ENCODE results near the gene NRG2.

Gene NRG2

DNA sequence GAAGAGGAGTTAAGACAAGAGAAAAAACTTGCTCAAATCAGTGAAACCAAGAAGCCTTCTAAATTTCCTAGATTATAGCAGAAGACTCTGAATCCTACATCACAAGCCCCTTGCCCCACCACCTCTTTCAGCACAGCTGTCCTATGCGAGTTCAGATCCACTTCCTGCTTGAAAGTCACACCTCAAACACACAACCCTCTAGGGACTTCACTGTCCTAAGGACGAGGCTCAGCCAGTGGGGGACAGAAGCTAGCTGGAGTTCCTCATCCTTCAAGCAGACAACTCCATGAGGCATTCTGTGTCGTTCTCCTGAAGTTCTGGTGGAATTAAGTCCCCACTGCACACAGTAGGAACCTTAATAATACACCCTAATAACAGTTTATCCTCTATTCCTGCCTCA is 44.3 kb downstream of the NRG2 start:
- in situ Hi-C loops (cut with MboI; ENCODE audit: low pct_unique_long_range_greater_than_20kb, low sequenced_read_pairs, unreplicated experiment) = no loop called here
- DNase-seq (ENCODE audit: low spot score) = no peak
- TF ChIP-seq, protein P1, sequence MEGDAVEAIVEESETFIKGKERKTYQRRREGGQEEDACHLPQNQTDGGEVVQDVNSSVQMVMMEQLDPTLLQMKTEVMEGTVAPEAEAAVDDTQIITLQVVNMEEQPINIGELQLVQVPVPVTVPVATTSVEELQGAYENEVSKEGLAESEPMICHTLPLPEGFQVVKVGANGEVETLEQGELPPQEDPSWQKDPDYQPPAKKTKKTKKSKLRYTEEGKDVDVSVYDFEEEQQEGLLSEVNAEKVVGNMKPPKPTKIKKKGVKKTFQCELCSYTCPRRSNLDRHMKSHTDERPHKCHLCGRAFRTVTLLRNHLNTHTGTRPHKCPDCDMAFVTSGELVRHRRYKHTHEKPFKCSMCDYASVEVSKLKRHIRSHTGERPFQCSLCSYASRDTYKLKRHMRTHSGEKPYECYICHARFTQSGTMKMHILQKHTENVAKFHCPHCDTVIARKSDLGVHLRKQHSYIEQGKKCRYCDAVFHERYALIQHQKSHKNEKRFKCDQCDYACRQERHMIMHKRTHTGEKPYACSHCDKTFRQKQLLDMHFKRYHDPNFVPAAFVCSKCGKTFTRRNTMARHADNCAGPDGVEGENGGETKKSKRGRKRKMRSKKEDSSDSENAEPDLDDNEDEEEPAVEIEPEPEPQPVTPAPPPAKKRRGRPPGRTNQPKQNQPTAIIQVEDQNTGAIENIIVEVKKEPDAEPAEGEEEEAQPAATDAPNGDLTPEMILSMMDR (IDR thresholded peaks at IDR 0.05; ENCODE audit: extremely low read depth, insufficient read depth, missing control alignments) = no peak

DNA sequence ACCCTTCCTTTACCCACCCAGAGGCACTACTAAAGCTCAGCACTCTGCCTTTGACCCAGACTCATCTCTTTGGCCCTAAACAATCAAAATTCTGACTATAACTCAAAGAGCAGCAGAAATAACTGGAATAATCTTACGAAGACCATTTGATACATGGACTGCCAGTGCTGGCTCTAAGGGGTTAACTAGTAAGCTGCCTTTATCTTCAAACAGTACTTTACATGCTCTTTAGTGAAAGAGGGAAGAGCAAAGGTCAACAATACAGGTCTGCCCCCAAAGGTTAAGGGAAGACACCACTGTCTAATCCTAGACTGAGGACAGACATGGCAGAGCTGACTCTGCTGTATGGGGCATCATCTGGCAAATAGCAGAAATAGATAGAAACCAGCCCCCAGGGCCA is 45.8 kb downstream of the NRG2 start:
- TF ChIP-seq, protein P1 (IDR thresholded peaks at IDR 0.05; ENCODE audit: extremely low read depth, insufficient read depth, missing control alignments) = no peak
- in situ Hi-C loops (cut with MboI; ENCODE audit: low pct_unique_long_range_greater_than_20kb, low sequenced_read_pairs, unreplicated experiment) = no loop called here
- DNase-seq (ENCODE audit: low spot score) = no peak

DNA sequence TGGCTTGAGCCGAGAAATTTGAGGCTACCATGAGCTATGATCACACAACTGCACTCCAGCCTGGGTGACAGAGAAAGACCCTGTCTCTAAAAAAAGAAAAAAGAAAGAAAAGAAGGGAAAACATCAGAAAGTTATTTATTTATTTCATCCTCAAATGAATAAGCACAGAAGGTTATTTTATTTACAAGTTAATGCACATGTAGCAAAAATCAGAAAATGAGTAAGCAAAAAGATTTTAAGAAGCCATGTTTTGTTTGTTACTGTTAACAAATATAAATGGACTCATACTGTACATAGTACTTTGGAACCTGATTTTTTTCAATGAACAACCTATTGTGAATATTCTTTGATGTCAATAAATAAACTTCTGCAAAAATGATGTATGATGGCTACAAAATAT is 47.2 kb downstream of the NRG2 start:
- in situ Hi-C loops (cut with MboI; ENCODE audit: low pct_unique_long_range_greater_than_20kb, low sequenced_read_pairs, unreplicated experiment) = no loop called here

DNA sequence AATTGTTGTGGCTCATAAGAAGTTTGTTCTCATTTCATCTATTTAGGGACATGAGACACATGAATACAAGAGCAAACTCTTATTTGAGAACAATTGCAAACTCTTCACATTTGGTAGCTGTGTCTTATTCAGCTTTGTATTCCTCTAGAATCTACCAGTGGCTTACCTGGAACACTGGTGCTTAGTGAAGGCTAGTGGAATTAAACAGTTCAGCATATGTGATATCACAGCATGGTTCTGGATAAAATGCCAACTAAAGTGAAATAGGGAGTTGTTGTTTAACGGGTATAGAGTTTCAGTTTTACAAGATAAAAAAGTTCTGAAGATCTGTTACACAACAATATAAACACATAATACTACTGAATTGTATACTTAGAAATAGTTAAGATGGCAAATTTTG is 48.9 kb downstream of the NRG2 start:
- no peak for DNase-seq (ENCODE audit: low spot score)
- TF ChIP-seq, protein P1 (IDR thresholded peaks at IDR 0.05; ENCODE audit: extremely low read depth, insufficient read depth, missing control alignments) = no peak
- in situ Hi-C loops (cut with MboI; ENCODE audit: low pct_unique_long_range_greater_than_20kb, low sequenced_read_pairs, unreplicated experiment) = no loop called here

More for the DNA sequence above, 47.2 kb downstream of the NRG2 start:
- no peak for DNase-seq (ENCODE audit: low spot score)
- TF ChIP-seq, protein P1 (IDR thresholded peaks at IDR 0.05; ENCODE audit: extremely low read depth, insufficient read depth, missing control alignments) = no peak

DNA sequence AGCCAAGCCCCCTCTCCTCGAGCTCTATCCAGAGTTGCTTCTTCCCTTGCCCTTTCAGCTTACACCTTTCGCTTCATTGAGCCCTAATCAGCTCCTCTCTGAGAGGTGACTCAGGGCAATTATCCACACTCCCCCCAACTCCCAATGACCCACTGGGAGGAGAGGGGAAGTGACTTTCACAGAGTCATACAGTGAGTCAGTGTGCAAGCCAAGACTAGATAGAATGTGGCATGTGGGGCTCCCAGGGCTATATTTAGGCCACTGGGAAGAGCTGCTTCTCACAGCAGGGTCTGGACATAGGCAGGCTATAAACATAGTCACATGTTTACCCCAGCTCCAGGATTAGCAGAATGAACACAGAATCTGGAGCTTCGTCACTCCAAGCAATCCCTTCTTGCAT is 57.4 kb downstream of the NRG2 start:
- TF ChIP-seq, protein P1 (IDR thresholded peaks at IDR 0.05; ENCODE audit: extremely low read depth, insufficient read depth, missing control alignments) = no peak
- in situ Hi-C loops (cut with MboI; ENCODE audit: low pct_unique_long_range_greater_than_20kb, low sequenced_read_pairs, unreplicated experiment) = no loop called here
- no peak for DNase-seq (ENCODE audit: low spot score)

DNA sequence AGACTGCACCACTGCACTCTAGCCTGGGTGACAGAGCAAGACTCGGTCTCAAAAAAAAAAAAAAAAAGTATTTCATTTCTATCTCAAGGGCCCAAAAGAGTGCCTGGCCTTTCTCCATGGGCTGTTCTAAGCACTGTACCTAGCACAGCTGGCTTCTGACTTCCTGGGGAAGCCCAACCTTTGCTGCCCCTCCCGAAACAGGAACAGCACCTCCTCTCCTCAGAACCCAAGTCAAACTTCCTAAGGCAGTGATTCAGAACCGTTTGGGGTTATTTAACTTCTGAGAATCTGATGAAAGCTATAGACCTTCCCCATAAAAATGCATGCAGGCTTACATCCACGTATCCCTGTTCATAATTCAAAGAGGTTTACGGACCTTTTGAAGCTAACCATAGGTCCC is 57.8 kb downstream of the NRG2 start:
- TF ChIP-seq, protein P1 (IDR thresholded peaks at IDR 0.05; ENCODE audit: extremely low read depth, insufficient read depth, missing control alignments) = no peak
- DNase-seq (ENCODE audit: low spot score) = no peak
- in situ Hi-C loops (cut with MboI; ENCODE audit: low pct_unique_long_range_greater_than_20kb, low sequenced_read_pairs, unreplicated experiment) = no loop called here

DNA sequence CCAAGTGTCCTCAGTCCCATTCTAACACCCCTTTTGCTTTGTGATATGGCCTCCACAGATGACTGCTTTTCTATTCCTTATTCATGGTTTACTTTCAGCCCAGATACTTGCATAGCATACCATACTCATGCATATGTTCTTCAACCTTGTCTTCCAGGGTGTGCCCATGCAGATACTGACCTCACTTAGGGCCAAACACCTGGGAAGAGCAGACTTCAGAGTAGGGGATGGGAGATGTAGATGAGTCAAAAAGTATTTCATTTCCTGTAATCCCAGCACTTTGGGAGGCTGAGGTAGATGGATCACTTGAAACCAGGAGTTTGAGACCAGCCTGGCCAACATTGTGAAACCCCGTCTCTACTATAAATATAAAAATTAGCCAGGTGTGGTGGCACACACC is 58.3 kb downstream of the NRG2 start:
- in situ Hi-C loops (cut with MboI; ENCODE audit: low pct_unique_long_range_greater_than_20kb, low sequenced_read_pairs, unreplicated experiment) = no loop called here
- no peak for DNase-seq (ENCODE audit: low spot score)
- TF ChIP-seq, protein P1 (IDR thresholded peaks at IDR 0.05; ENCODE audit: extremely low read depth, insufficient read depth, missing control alignments) = no peak
